Keratinocyte (primary cell): ENCODE data around the gene HDAC9. TPM values are rescaled to one million over a fixed set of nuclear protein-coding genes. Genes with fewer than 3 reads are reported as not detected.

Experiments
- DNase-seq: peaks from one replicate; pipeline ENCODE4 v3.0.0-alpha.2; 2011; ENCODE audit warnings: low read depth, missing footprints, low spot score
- FAIRE-seq: peaks from 2 replicates; lab custom pipeline; 2011; peaks lifted over from hg19 to GRCh38; lab: Jason Lieb, UNC
- H2AFZ ChIP-seq: 2 replicates; pipeline ENCODE4 v1.6.0; 2012; ENCODE audit warnings: low read length, control low read depth, inconsistent platforms; ENCODE audit not compliant: control insufficient read depth
- H3K27ac ChIP-seq: 2 replicates; pipeline ENCODE4 v1.5.1; 2011; ENCODE audit warnings: low read length; ENCODE audit not compliant: control insufficient read depth, insufficient read depth
- H3K27me3 ChIP-seq: 3 replicates; pipeline ENCODE4 v1.6.0; 2011; ENCODE audit warnings: low read length; ENCODE audit not compliant: control insufficient read depth, insufficient read depth; ENCODE audit errors: extremely low read depth
- H3K36me3 ChIP-seq, 2 experiments: 2 replicates in 1 of 2; 3 replicates in 1 of 2; pipeline ENCODE4 v1.5.1; 2011; ENCODE audit warnings: low read length in 2 of 2, mild to moderate bottlenecking in 1 of 2; ENCODE audit not compliant: control insufficient read depth in 2 of 2, insufficient read depth in 2 of 2; ENCODE audit errors: extremely low read depth in 1 of 2
- H3K4me1 ChIP-seq: 3 replicates; pipeline ENCODE4 v1.5.1; 2011; ENCODE audit warnings: low read length; ENCODE audit not compliant: control insufficient read depth, insufficient read depth; ENCODE audit errors: extremely low read depth
- H3K4me2 ChIP-seq: 3 replicates; pipeline ENCODE4 v1.6.0; 2011; ENCODE audit warnings: low read depth, low read length; ENCODE audit not compliant: control insufficient read depth, insufficient read depth; ENCODE audit errors: extremely low read depth
- H3K4me3 ChIP-seq, 3 experiments: fragments of 200-600 bp in 1 of 3; sonication (generic) in 1 of 3; 2 replicates in 2 of 3; 3 replicates in 1 of 3; pipeline ENCODE4 v1.5.1; 2011 to 2016; ENCODE audit warnings: low read length in 3 of 3, mild to moderate bottlenecking in 3 of 3, control low read depth in 2 of 3, inconsistent platforms in 1 of 3, low read depth in 1 of 3, mixed read lengths in 1 of 3, mixed run types in 1 of 3, moderate library complexity in 1 of 3; ENCODE audit not compliant: control insufficient read depth in 2 of 3, insufficient read depth in 2 of 3; ENCODE audit errors: extremely low read depth in 1 of 3
- H3K79me2 ChIP-seq: 2 replicates; pipeline ENCODE4 v1.6.0; 2012; ENCODE audit warnings: low read length; ENCODE audit not compliant: control insufficient read depth, insufficient read depth
- H3K9ac ChIP-seq: 3 replicates; pipeline ENCODE4 v1.6.0; 2011; ENCODE audit warnings: low read length; ENCODE audit not compliant: control insufficient read depth, insufficient read depth; ENCODE audit errors: extremely low read depth
- H3K9me1 ChIP-seq: 3 replicates; pipeline ENCODE4 v1.6.0; 2011; ENCODE audit warnings: low read length; ENCODE audit not compliant: control insufficient read depth, insufficient read depth; ENCODE audit errors: extremely low read depth
- H3K9me3 ChIP-seq: 2 replicates; pipeline ENCODE4 v1.5.1; 2012; ENCODE audit warnings: low read depth, low read length; ENCODE audit not compliant: control insufficient read depth
- H4K20me1 ChIP-seq: 3 replicates; pipeline ENCODE4 v1.6.0; 2011; ENCODE audit warnings: low read length; ENCODE audit not compliant: control insufficient read depth, insufficient read depth; ENCODE audit errors: extremely low read depth
- EZH2 ChIP-seq: IDR thresholded peaks from one replicate; pipeline ENCODE4 v1.6.1; 2012; ENCODE audit warnings: inconsistent platforms, mild to moderate bottlenecking, low read length, moderate library complexity
- dilution Hi-C: fragments of 300-500 bp; cut with MboI; formaldehyde crosslinking; loops from one replicate; pipeline ENCODE4 v1.7.0; 2020; ENCODE audit warnings: low sequenced_read_pairs; ENCODE audit not compliant: extremely low pct_ligation_motif_present
- polyA plus RNA-seq, 5 experiments: library from polyadenylated mRNA; depleted of rRNA in 3 of 5; stranded (reverse) in 3 of 5; stranded (forward) in 1 of 5; unstranded in 1 of 5; fragments of >200 nt; gene quantifications; 1 replicate in 1 of 5; 2 replicates in 3 of 5; 3 replicates in 1 of 5; pipeline versions ENCODE4 v1.2.1 to v1.2.3, GENCODE V29; 2011 to 2012; ENCODE audit warnings: missing spikeins in 2 of 5, low read depth in 1 of 5, low replicate concordance in 1 of 5
- TF ChIP-seq, protein P1 (sequence below), 3 experiments: IDR thresholded peaks in 1 of 3; conservative IDR thresholded peaks in 1 of 3; optimal IDR thresholded peaks in 1 of 3; 2 replicates in 2 of 3; 3 replicates in 1 of 3; pipeline versions ENCODE3 to v1.5.1; 2011; ENCODE audit warnings: low read length in 3 of 3, mild to moderate bottlenecking in 3 of 3, moderate library complexity in 2 of 3, control low read depth in 1 of 3, inconsistent platforms in 1 of 3; ENCODE audit not compliant: insufficient read depth in 2 of 3; ENCODE audit errors: extremely low read depth in 1 of 3

The HDAC9 gene
- polyA plus RNA-seq, 1 donor (not counting 4 experiments of a cell fraction or from before 2014, with no cell fraction given), result 24.6 TPM

DNA sequence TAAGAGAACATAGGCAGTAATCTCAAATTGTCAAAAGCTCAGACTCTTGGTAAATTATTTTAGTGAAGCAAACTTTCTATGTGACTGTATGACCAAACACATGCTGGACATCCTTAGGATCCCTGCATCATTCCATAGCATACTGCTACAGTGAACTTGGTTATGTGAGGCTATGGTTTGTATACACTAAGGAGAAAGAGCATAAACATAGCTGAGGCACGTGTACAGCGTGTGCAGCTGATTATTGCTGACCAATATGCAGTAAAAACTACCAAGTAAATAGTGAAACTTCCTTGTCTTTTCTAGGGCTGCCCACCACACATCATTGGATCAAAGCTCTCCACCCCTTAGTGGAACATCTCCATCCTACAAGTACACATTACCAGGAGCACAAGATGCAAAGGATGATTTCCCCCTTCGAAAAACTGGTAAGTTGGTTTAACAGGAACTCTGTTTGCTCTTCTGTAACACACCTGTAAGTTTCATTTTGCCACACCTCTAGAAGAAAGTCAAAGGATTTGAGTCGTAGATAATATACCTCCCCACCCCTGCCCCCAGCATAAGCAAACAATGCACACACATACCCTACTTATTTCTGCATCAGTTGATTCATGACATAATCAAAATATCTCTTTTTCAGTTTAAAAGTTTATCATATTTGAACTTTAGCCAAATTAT, 98.2 kb downstream of the HDAC9 start:
- TF ChIP-seq, protein P1, sequence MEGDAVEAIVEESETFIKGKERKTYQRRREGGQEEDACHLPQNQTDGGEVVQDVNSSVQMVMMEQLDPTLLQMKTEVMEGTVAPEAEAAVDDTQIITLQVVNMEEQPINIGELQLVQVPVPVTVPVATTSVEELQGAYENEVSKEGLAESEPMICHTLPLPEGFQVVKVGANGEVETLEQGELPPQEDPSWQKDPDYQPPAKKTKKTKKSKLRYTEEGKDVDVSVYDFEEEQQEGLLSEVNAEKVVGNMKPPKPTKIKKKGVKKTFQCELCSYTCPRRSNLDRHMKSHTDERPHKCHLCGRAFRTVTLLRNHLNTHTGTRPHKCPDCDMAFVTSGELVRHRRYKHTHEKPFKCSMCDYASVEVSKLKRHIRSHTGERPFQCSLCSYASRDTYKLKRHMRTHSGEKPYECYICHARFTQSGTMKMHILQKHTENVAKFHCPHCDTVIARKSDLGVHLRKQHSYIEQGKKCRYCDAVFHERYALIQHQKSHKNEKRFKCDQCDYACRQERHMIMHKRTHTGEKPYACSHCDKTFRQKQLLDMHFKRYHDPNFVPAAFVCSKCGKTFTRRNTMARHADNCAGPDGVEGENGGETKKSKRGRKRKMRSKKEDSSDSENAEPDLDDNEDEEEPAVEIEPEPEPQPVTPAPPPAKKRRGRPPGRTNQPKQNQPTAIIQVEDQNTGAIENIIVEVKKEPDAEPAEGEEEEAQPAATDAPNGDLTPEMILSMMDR (optimal IDR thresholded peaks at IDR 0.05 in 1 of 3, IDR thresholded peaks at IDR 0.05 in 1 of 3, conservative IDR thresholded peaks at IDR 0.05 in 1 of 3; ENCODE audit: extremely low read depth in 1 of 3, insufficient read depth in 2 of 3, low read length in 3 of 3), result no peak
- TF ChIP-seq EZH2, result no peak
- H3K9ac ChIP-seq, result no peak overlapping the region
- H3K27me3 ChIP-seq, result no peaks in the 10 kb centered on the region
- peaks cover 0 to 23% of the 10 kb centered on the region in 2 experiments for H3K36me3 ChIP-seq
- FAIRE-seq (no peak), DNase-seq (no peak)
- no peak overlapping the region for H2AFZ ChIP-seq
- H3K9me1 ChIP-seq, result no peaks in the 10 kb centered on the region
- dilution Hi-C loops, result no loop called here
- no peaks in the 10 kb centered on the region for H3K4me1 ChIP-seq
- H3K79me2 ChIP-seq, result no peaks in the 10 kb centered on the region
- H4K20me1 ChIP-seq, result no peaks in the 10 kb centered on the region
- H3K9me3 ChIP-seq, result no peaks in the 10 kb centered on the region
- H3K4me3 ChIP-seq, result no peak overlapping the region
- no peak overlapping the region for H3K4me2 ChIP-seq
- H3K27ac ChIP-seq, result no peak overlapping the region

DNA sequence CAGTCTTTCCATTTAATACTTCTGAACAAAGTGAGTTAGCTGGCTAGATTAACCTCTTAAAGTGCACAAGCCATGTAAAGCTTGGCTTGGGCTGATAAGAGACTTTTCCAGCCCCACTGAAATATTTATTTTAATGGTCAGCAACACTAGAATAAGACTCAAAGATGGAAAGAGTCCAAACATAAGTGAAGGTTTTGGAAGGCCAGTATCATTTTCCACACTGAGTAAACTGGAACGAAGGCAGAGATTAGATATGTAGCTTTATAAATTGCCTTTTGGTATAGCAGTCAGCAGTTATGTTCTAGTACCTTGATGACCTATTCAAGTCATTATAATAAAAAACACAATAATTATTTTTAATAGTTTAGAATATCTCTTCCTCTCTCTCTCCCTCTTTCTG, 102.2 kb downstream of the HDAC9 start:
- Histone ChIP-seq H3K27ac (no peak overlapping the region), H3K9me1 (no peaks in the 10 kb centered on the region), H3K9me3 (peaks cover 2% of the 10 kb centered on the region), H3K4me2 (no peak overlapping the region), H2AFZ (no peak overlapping the region), H3K79me2 (no peaks in the 10 kb centered on the region), H3K36me3 (peaks cover 5 to 23% of the 10 kb centered on the region in 2 experiments), H3K4me3 (no peak overlapping the region), H3K27me3 (no peaks in the 10 kb centered on the region), H3K4me1 (no peaks in the 10 kb centered on the region), H4K20me1 (no peaks in the 10 kb centered on the region), H3K9ac (no peak overlapping the region)
- no peak for DNase-seq
- no peak for FAIRE-seq
- dilution Hi-C loops, result no loop called here
- TF ChIP-seq EZH2, result no peak
- TF ChIP-seq, protein P1 (optimal IDR thresholded peaks at IDR 0.05 in 1 of 3, IDR thresholded peaks at IDR 0.05 in 1 of 3, conservative IDR thresholded peaks at IDR 0.05 in 1 of 3; ENCODE audit: extremely low read depth in 1 of 3, insufficient read depth in 2 of 3, low read length in 3 of 3), result no peak
